ENCODE measurements around the gene RAD51B. TPM values are rescaled to one million over a fixed set of nuclear protein-coding genes. Genes with fewer than 3 reads are reported as not detected.

RAD51B gene
- total RNA-seq, 1 donor from 2014 or later: 28.5 TPM

- Histone ChIP-seq H3K27me3 (no peaks in the 10 kb centered on the region), H3K4me3 (no peak overlapping the region), H3K9me3 (no peaks in the 10 kb centered on the region), H3K36me3 (no peaks in the 10 kb centered on the region), H3K27ac (no peak overlapping the region), H3K4me1 (peaks cover 25% of the 10 kb centered on the region)
- no peak for TF ChIP-seq POLR2AphosphoS5 (IDR thresholded peaks at IDR 0.05; ENCODE audit: insufficient read depth in 1 of 2, low read depth in 1 of 2)
- TF ChIP-seq POLR2A (IDR thresholded peaks at IDR 0.05): no peak
- no peak for TF ChIP-seq CTCF (IDR thresholded peaks at IDR 0.05)
- intact Hi-C loops (cut with DNase I): no loop called here
- DNase-seq (ENCODE audit: extremely low spot score in 2 of 2): no peak
Observed at GRCh38 chr14:68407825-68408224, 588.2 kb downstream of the RAD51B start.

- Histone ChIP-seq H3K4me1 (peaks cover 17% of the 10 kb centered on the region), H3K9me3 (no peaks in the 10 kb centered on the region), H3K4me3 (no peak overlapping the region), H3K36me3 (no peaks in the 10 kb centered on the region), H3K27me3 (no peaks in the 10 kb centered on the region), H3K27ac (no peak overlapping the region)
- intact Hi-C loops (cut with DNase I): no loop called here
- TF ChIP-seq POLR2AphosphoS5 (IDR thresholded peaks at IDR 0.05; ENCODE audit: insufficient read depth in 1 of 2, low read depth in 1 of 2) (no peak), POLR2A (IDR thresholded peaks at IDR 0.05) (no peak), CTCF (IDR thresholded peaks at IDR 0.05) (no peak)
- no peak for DNase-seq (ENCODE audit: extremely low spot score in 2 of 2)
Observed at GRCh38 chr14:68408680-68409079, 589.1 kb downstream of the RAD51B start.

- Histone ChIP-seq H3K27me3 (no peaks in the 10 kb centered on the region), H3K9me3 (no peaks in the 10 kb centered on the region), H3K4me1 (peaks cover 17% of the 10 kb centered on the region), H3K36me3 (no peaks in the 10 kb centered on the region), H3K4me3 (no peak overlapping the region), H3K27ac (no peak overlapping the region)
- TF ChIP-seq POLR2A (IDR thresholded peaks at IDR 0.05): no peak
- no peak for TF ChIP-seq CTCF (IDR thresholded peaks at IDR 0.05)
- TF ChIP-seq POLR2AphosphoS5 (IDR thresholded peaks at IDR 0.05; ENCODE audit: insufficient read depth in 1 of 2, low read depth in 1 of 2): no peak
- DNase-seq (ENCODE audit: extremely low spot score in 2 of 2): no peak
- intact Hi-C loops (cut with DNase I): no loop called here
Observed at GRCh38 chr14:68409387-68409786, 589.8 kb downstream of the RAD51B start.

- Histone ChIP-seq H3K4me1 (peaks cover 16% of the 10 kb centered on the region), H3K4me3 (no peak overlapping the region), H3K27ac (no peak overlapping the region), H3K9me3 (no peaks in the 10 kb centered on the region), H3K27me3 (no peaks in the 10 kb centered on the region), H3K36me3 (no peaks in the 10 kb centered on the region)
- intact Hi-C loops (cut with DNase I): no loop called here
- no peak for TF ChIP-seq POLR2AphosphoS5 (IDR thresholded peaks at IDR 0.05; ENCODE audit: insufficient read depth in 1 of 2, low read depth in 1 of 2)
- TF ChIP-seq POLR2A (IDR thresholded peaks at IDR 0.05): no peak
- TF ChIP-seq CTCF (IDR thresholded peaks at IDR 0.05): no peak
- no peak for DNase-seq (ENCODE audit: extremely low spot score in 2 of 2)
Observed at GRCh38 chr14:68412505-68413465, 593.2 kb downstream of the RAD51B start.

GRCh38 chr14:68413509-68413908, 593.9 kb downstream of the RAD51B start:
- Histone ChIP-seq H3K4me1 (peaks cover 16% of the 10 kb centered on the region), H3K9me3 (no peaks in the 10 kb centered on the region), H3K4me3 (no peak overlapping the region), H3K27me3 (no peaks in the 10 kb centered on the region), H3K27ac (peak overlapping the region; percentile 53), H3K36me3 (no peaks in the 10 kb centered on the region)
- DNase-seq (ENCODE audit: extremely low spot score in 2 of 2): no peak
- intact Hi-C loops (cut with DNase I): no loop called here
- TF ChIP-seq CTCF (IDR thresholded peaks at IDR 0.05) (no peak), POLR2A (IDR thresholded peaks at IDR 0.05) (no peak), POLR2AphosphoS5 (IDR thresholded peaks at IDR 0.05; ENCODE audit: insufficient read depth in 1 of 2, low read depth in 1 of 2) (no peak)

Measured in vagina (tissue), 2 donors.